H9 (cell line): ENCODE measurements around the gene DAB2IP. TPM values are rescaled to one million over a fixed set of nuclear protein-coding genes. Genes with fewer than 3 reads are reported as not detected.

Experiments
- DNase-seq: peaks from one replicate; pipeline ENCODE4 v3.0.0-alpha.2; 2017
- H2AFZ ChIP-seq: one replicate; pipeline ENCODE4 v1.6.1; 2013; ENCODE audit warnings: mild to moderate bottlenecking, low read length, control low read depth, moderate library complexity
- H2AK5ac ChIP-seq: 2 replicates; pipeline ENCODE4 v1.6.1; 2013; ENCODE audit warnings: low read length, control low read depth, mixed read lengths; ENCODE audit not compliant: insufficient read length
- H2BK120ac ChIP-seq: one replicate; pipeline ENCODE4 v1.6.1; 2013; ENCODE audit warnings: low read depth, mild to moderate bottlenecking, low read length, control low read depth, inconsistent platforms; ENCODE audit not compliant: poor library complexity, severe bottlenecking
- H2BK12ac ChIP-seq: 2 replicates; pipeline ENCODE4 v1.6.1; 2013; ENCODE audit warnings: low read length, control low read depth, mixed read lengths, low read depth; ENCODE audit not compliant: insufficient read length
- H2BK15ac ChIP-seq: 2 replicates; pipeline ENCODE4 v1.6.1; 2013; ENCODE audit warnings: low read depth, low read length, control low read depth
- H2BK20ac ChIP-seq: one replicate; pipeline ENCODE4 v1.6.1; 2013; ENCODE audit warnings: low read depth, mild to moderate bottlenecking, low read length, control low read depth, inconsistent platforms; ENCODE audit not compliant: poor library complexity, severe bottlenecking
- H2BK5ac ChIP-seq: 2 replicates; pipeline ENCODE4 v1.6.1; 2013; ENCODE audit warnings: low read length, control low read depth, mixed read lengths; ENCODE audit not compliant: insufficient read length
- H3K14ac ChIP-seq: 2 replicates; pipeline ENCODE4 v1.6.1; 2013; ENCODE audit warnings: low read length, control low read depth; ENCODE audit not compliant: insufficient read depth
- H3K18ac ChIP-seq: 2 replicates; pipeline ENCODE4 v1.6.1; 2013; ENCODE audit warnings: low read depth, mild to moderate bottlenecking, mixed read lengths, low read length, control low read depth; ENCODE audit not compliant: insufficient read length
- H3K23ac ChIP-seq: 2 replicates; pipeline ENCODE4 v1.6.1; 2013; ENCODE audit warnings: low read length, control low read depth, mixed read lengths, low read depth; ENCODE audit not compliant: insufficient read length
- H3K23me2 ChIP-seq: 2 replicates; pipeline ENCODE4 v1.6.1; 2013; ENCODE audit warnings: low read depth, mild to moderate bottlenecking, mixed read lengths, low read length, control low read depth; ENCODE audit not compliant: insufficient read length, poor library complexity, severe bottlenecking
- H3K27ac ChIP-seq: 2 replicates; pipeline ENCODE4 v1.5.1; 2013; ENCODE audit warnings: low read length, control low read depth, mixed read lengths, low read depth; ENCODE audit not compliant: insufficient read length
- H3K27me3 ChIP-seq: 2 replicates; pipeline ENCODE4 v1.6.1; 2013; ENCODE audit warnings: low read length, control low read depth, inconsistent platforms; ENCODE audit not compliant: insufficient read depth
- H3K4ac ChIP-seq: 2 replicates; pipeline ENCODE4 v1.6.1; 2013; ENCODE audit warnings: low read depth, mild to moderate bottlenecking, control low read depth, inconsistent platforms, low read length, moderate library complexity
- H3K4me1 ChIP-seq: 2 replicates; pipeline ENCODE4 v1.6.1; 2013; ENCODE audit warnings: low read length, control low read depth, inconsistent platforms; ENCODE audit not compliant: insufficient read depth
- H3K4me2 ChIP-seq: 2 replicates; pipeline ENCODE4 v1.6.1; 2013; ENCODE audit warnings: low read length, control low read depth, mixed read lengths; ENCODE audit not compliant: insufficient read length, insufficient read depth
- H3K56ac ChIP-seq: 2 replicates; pipeline ENCODE4 v1.6.1; 2013; ENCODE audit warnings: low read depth, mild to moderate bottlenecking, mixed read lengths, low read length, control low read depth; ENCODE audit not compliant: insufficient read length
- H3K79me1 ChIP-seq: 2 replicates; pipeline ENCODE4 v1.6.1; 2013; ENCODE audit warnings: low read depth, mild to moderate bottlenecking, moderate library complexity, low read length, control low read depth, inconsistent platforms; ENCODE audit not compliant: insufficient read depth, poor library complexity, severe bottlenecking
- H3K79me2 ChIP-seq: 2 replicates; pipeline ENCODE4 v1.6.1; 2013; ENCODE audit warnings: low read length, control low read depth, inconsistent platforms; ENCODE audit not compliant: insufficient read depth
- H3K9ac ChIP-seq: 2 replicates; pipeline ENCODE4 v1.6.1; 2013; ENCODE audit warnings: low read length, control low read depth, mixed read lengths; ENCODE audit not compliant: insufficient read length; ENCODE audit errors: extremely low read depth
- H3K9me3 ChIP-seq: one replicate; pipeline ENCODE4 v1.6.1; 2013; ENCODE audit warnings: low read depth, low read length, inconsistent platforms; ENCODE audit not compliant: control insufficient read depth
- H3T11ph ChIP-seq: one replicate; pipeline ENCODE4 v1.6.1; 2013; ENCODE audit warnings: mild to moderate bottlenecking, low read length, control low read depth, inconsistent platforms
- H4K20me1 ChIP-seq: one replicate; pipeline ENCODE4 v1.6.1; 2013; ENCODE audit not compliant: control insufficient read depth, insufficient read length, insufficient read depth
- H4K5ac ChIP-seq: 2 replicates; pipeline ENCODE4 v1.6.1; 2013; ENCODE audit warnings: low read depth, mild to moderate bottlenecking, mixed read lengths, low read length, control low read depth; ENCODE audit not compliant: insufficient read length
- H4K8ac ChIP-seq: replicated peaks from 2 replicates; pipeline ENCODE4 v1.6.1; 2013; ENCODE audit warnings: low read length, control low read depth, mixed read lengths, low read depth; ENCODE audit not compliant: insufficient read length
- H4K91ac ChIP-seq: 2 replicates; pipeline ENCODE4 v1.6.1; 2013; ENCODE audit warnings: low read depth, mild to moderate bottlenecking, moderate library complexity, mixed read lengths, low read length, control low read depth; ENCODE audit not compliant: insufficient read length
- H3K27ac Mint-ChIP-seq, 3 experiments: 2 replicates in 2 of 3; 3 replicates in 1 of 3; pipeline ENCODE4 v1.8.0; 2020 to 2021; ENCODE audit warnings: mixed read lengths in 3 of 3, mild to moderate bottlenecking in 1 of 3, moderate library complexity in 1 of 3
- H3K27me3 Mint-ChIP-seq: 2 replicates; pipeline ENCODE4 v1.8.0; 2021; ENCODE audit warnings: low read depth, mild to moderate bottlenecking, moderate library complexity, mixed read lengths
- H3K36me3 Mint-ChIP-seq, 3 experiments: 2 replicates in 2 of 3; 3 replicates in 1 of 3; pipeline ENCODE4 v1.8.0; 2020 to 2021; ENCODE audit warnings: low read depth in 3 of 3, mixed read lengths in 3 of 3; ENCODE audit not compliant: insufficient read depth in 1 of 3
- H3K4me1 Mint-ChIP-seq, 2 experiments: 2 replicates each; pipeline ENCODE4 v1.8.0; 2020; ENCODE audit warnings: mixed read lengths in 2 of 2
- H3K4me3 Mint-ChIP-seq, 2 experiments: 2 replicates in 1 of 2; 3 replicates in 1 of 2; pipeline ENCODE4 v1.8.0; 2020 to 2021; ENCODE audit warnings: mild to moderate bottlenecking in 2 of 2, mixed read lengths in 2 of 2, moderate library complexity in 1 of 2
- H3K9me3 Mint-ChIP-seq, 2 experiments: 2 replicates in 1 of 2; 3 replicates in 1 of 2; pipeline ENCODE4 v1.8.0; 2020; ENCODE audit warnings: mild to moderate bottlenecking in 2 of 2, mixed read lengths in 2 of 2, moderate library complexity in 1 of 2
- CTCF ChIP-seq: fragments of 200-600 bp; sonication (generic); conservative IDR thresholded peaks from 3 replicates; pipeline ENCODE4 v1.8.0; 2021; ENCODE audit warnings: antibody characterized with exemption, mild to moderate bottlenecking
- WGBS: extraction: QIAGEN DNeasy Blood & Tissue Kit; methylation state at CpG from one replicate; pipeline ENCODE4 v1.1.7; 2013; ENCODE audit warnings: missing lambda C conversion rate, low lambda C conversion rate, mixed read lengths; ENCODE audit not compliant: insufficient read length; ENCODE audit errors: extremely low coverage; 5-methylcytosine and 5-hydroxymethylcytosine counted together
- total RNA-seq: library from RNA; stranded (reverse); gene quantifications from 2 replicates; pipeline ENCODE4 v1.2.1, GENCODE V29; 2021

Gene DAB2IP
- total RNA-seq, 1 experiment from 2014 or later: 22.6 TPM

GRCh38 chr9:121758693-121759092 lies 107.3 kb downstream of the DAB2IP start:
- Histone ChIP-seq H2BK15ac (no peak overlapping the region), H3K4me1 (no peaks in the 10 kb centered on the region), H2BK120ac (no peak overlapping the region), H3K56ac (no peak overlapping the region), H3K9ac (no peak overlapping the region), H3K9me3 (no peaks in the 10 kb centered on the region), H3K23ac (no peak overlapping the region), H3K4me2 (no peak overlapping the region), H4K5ac (no peak overlapping the region), H2AK5ac (no peak overlapping the region), H4K91ac (no peak overlapping the region), H2BK5ac (no peak overlapping the region), H3K79me1 (no peaks in the 10 kb centered on the region), H4K20me1 (no peaks in the 10 kb centered on the region), H3K14ac (no peak overlapping the region), H4K8ac (no peak overlapping the region), H2AFZ (no peak overlapping the region), H3K27ac (no peak overlapping the region), H3K79me2 (no peaks in the 10 kb centered on the region), H2BK12ac (no peak overlapping the region), H3K23me2 (no peaks in the 10 kb centered on the region), H3K18ac (no peak overlapping the region), H3T11ph (no peak overlapping the region), H3K4ac (no peak overlapping the region), H3K27me3 (no peaks in the 10 kb centered on the region), H2BK20ac (no peak overlapping the region)
- TF ChIP-seq CTCF: no peak
- no peak for DNase-seq
- Mint-ChIP-seq H3K4me1 (peaks cover 8 to 9% of the 10 kb centered on the region in 2 experiments), H3K27ac (peak overlapping the region in 1 of 3 experiments; percentile 47; a peak in 3 of 7 replicates), H3K9me3 (no peaks in the 10 kb centered on the region; a peak in 1 of 5 replicates), H3K4me3 (no peak overlapping the region), H3K36me3 (peaks cover 7 to 26% (median 21%) of the 10 kb centered on the region in 3 experiments; a peak in 6 of 7 replicates), H3K27me3 (no peaks in the 10 kb centered on the region)
- whole genome bisulfite sequencing: no CpG with 5 or more reads among the region's 9 CpGs
